Measurements from ENCODE around the gene MPG.

DNA sequence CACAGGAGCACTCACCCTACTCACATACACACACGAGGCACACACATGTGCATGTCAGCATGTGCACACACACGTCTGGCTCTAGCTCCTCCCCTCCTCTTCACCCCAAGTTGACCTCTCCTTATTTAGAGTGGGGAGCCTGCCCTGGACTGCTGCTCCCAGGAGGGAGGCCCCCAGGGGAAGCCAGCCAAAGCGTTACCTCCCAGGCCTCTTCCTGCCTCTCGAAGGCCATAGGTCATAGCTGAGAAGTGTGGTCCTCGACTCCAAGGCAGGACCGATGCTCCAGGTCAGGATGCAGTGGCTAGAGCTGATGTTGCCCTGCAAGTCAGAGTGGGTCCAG is 43.4 kb upstream of the MPG start:
- TF ChIP-seq, protein P1, sequence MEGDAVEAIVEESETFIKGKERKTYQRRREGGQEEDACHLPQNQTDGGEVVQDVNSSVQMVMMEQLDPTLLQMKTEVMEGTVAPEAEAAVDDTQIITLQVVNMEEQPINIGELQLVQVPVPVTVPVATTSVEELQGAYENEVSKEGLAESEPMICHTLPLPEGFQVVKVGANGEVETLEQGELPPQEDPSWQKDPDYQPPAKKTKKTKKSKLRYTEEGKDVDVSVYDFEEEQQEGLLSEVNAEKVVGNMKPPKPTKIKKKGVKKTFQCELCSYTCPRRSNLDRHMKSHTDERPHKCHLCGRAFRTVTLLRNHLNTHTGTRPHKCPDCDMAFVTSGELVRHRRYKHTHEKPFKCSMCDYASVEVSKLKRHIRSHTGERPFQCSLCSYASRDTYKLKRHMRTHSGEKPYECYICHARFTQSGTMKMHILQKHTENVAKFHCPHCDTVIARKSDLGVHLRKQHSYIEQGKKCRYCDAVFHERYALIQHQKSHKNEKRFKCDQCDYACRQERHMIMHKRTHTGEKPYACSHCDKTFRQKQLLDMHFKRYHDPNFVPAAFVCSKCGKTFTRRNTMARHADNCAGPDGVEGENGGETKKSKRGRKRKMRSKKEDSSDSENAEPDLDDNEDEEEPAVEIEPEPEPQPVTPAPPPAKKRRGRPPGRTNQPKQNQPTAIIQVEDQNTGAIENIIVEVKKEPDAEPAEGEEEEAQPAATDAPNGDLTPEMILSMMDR (IDR thresholded peaks at IDR 0.05) = no peak
- TF ChIP-seq POLR2A (IDR thresholded peaks at IDR 0.05) = no peak
- TF ChIP-seq POLR2AphosphoS5 (IDR thresholded peaks at IDR 0.05) = no peak
